GM23338 (cell line): ENCODE results near the gene ATF1. TPM values are rescaled to one million over a fixed set of nuclear protein-coding genes. Genes with fewer than 3 reads are reported as not detected.

Source experiments
- ATAC-seq: fragments of 200-7000 bp; cut with Tn5 transposase; 3 replicates; pipeline ENCODE4 v1.9.1; 2020
- DNase-seq: peaks from one replicate; pipeline ENCODE4 v3.0.0-alpha.2; 2015; ENCODE audit warnings: low spot score
- H2AFZ ChIP-seq: fragments of 200-600 bp; sonication (generic); 2 replicates; pipeline ENCODE4 v1.8.0; 2016; ENCODE audit warnings: antibody characterized with exemption, mild to moderate bottlenecking, moderate library complexity
- H3F3A ChIP-seq: fragments of 200-600 bp; sonication (generic); replicated peaks from 2 replicates; pipeline ENCODE4 v1.8.0; 2017; ENCODE audit warnings: antibody characterized with exemption, mixed run types, low read depth
- H3K27ac ChIP-seq: fragments of 200-600 bp; sonication (generic); 2 replicates; pipeline ENCODE4 v1.6.1; 2016; ENCODE audit warnings: low read depth
- H3K27me3 ChIP-seq: fragments of 200-600 bp; sonication (generic); 2 replicates; pipeline ENCODE4 v1.8.0; 2016; ENCODE audit warnings: mild to moderate bottlenecking, mixed run types, moderate library complexity; ENCODE audit not compliant: insufficient read depth
- H3K36me3 ChIP-seq: fragments of 200-600 bp; sonication (generic); 2 replicates; pipeline ENCODE4 v1.8.0; 2016; ENCODE audit warnings: mild to moderate bottlenecking; ENCODE audit not compliant: insufficient read depth
- H3K4me1 ChIP-seq: fragments of 200-600 bp; sonication (generic); 2 replicates; pipeline ENCODE4 v1.8.0; 2016; ENCODE audit warnings: mild to moderate bottlenecking, moderate library complexity; ENCODE audit not compliant: insufficient read depth
- H3K4me2 ChIP-seq: fragments of 200-600 bp; sonication (generic); 2 replicates; pipeline ENCODE4 v1.7.1; 2017; ENCODE audit warnings: mixed run types
- H3K4me3 ChIP-seq: fragments of 200-600 bp; sonication (generic); 2 replicates; pipeline ENCODE4 v1.6.1; 2016; ENCODE audit warnings: mixed run types
- H3K79me2 ChIP-seq: fragments of 200-600 bp; sonication (generic); replicated peaks from 2 replicates; pipeline ENCODE4 v1.8.0; 2017; ENCODE audit warnings: mild to moderate bottlenecking; ENCODE audit not compliant: insufficient read depth
- H3K9me2 ChIP-seq: fragments of 200-600 bp; sonication (generic); 2 replicates; pipeline ENCODE4 v1.8.0; 2017; ENCODE audit not compliant: insufficient read depth
- H4K20me1 ChIP-seq: fragments of 200-600 bp; sonication (generic); replicated peaks from 2 replicates; pipeline ENCODE4 v1.8.0; 2017; ENCODE audit warnings: mild to moderate bottlenecking; ENCODE audit not compliant: insufficient read depth
- H3K27ac Mint-ChIP-seq: 2 replicates; pipeline ENCODE4 v1.8.0; 2020; ENCODE audit warnings: inconsistent platforms, mild to moderate bottlenecking, moderate library complexity, mixed read lengths
- H3K27me3 Mint-ChIP-seq: 3 replicates; pipeline ENCODE4 v1.8.0; 2022; ENCODE audit warnings: low read depth, mild to moderate bottlenecking, moderate library complexity, mixed read lengths, inconsistent platforms; ENCODE audit not compliant: insufficient read depth, poor library complexity
- H3K36me3 Mint-ChIP-seq: 3 replicates; pipeline ENCODE4 v1.8.0; 2021; ENCODE audit warnings: low read depth, mild to moderate bottlenecking, inconsistent platforms, moderate library complexity, mixed read lengths
- H3K4me1 Mint-ChIP-seq: 3 replicates; pipeline ENCODE4 v1.8.0; 2020; ENCODE audit warnings: mild to moderate bottlenecking, inconsistent platforms, mixed read lengths
- H3K4me3 Mint-ChIP-seq: 3 replicates; pipeline ENCODE4 v1.8.0; 2021; ENCODE audit warnings: moderate library complexity, mild to moderate bottlenecking, inconsistent platforms, mixed read lengths
- H3K9me3 Mint-ChIP-seq: 3 replicates; pipeline ENCODE4 v1.8.0; 2020; ENCODE audit warnings: moderate library complexity, mild to moderate bottlenecking, inconsistent platforms, mixed read lengths
- CREB1 ChIP-seq: fragments of 250-450 bp; sonication (Bioruptor Pico); IDR thresholded peaks from 2 replicates; pipeline ENCODE4 v1.5.0; 2020; ENCODE audit warnings: low read depth, mild to moderate bottlenecking, moderate library complexity
- ETS1 ChIP-seq: IDR thresholded peaks from 2 replicates; pipeline ENCODE4 v1.6.1; 2016; ENCODE audit warnings: antibody characterized with exemption
- EZH2 ChIP-seq: fragments of 200-600 bp; sonication (generic); IDR thresholded peaks from one replicate; pipeline ENCODE4 v1.8.0; 2017; ENCODE audit warnings: antibody characterized with exemption, mild to moderate bottlenecking, low read depth; ENCODE audit not compliant: unreplicated experiment
- EZH2phosphoT487 ChIP-seq: fragments of 200-600 bp; sonication (generic); IDR thresholded peaks from one replicate; pipeline ENCODE4 v1.8.1; 2018; ENCODE audit warnings: antibody characterized with exemption; ENCODE audit not compliant: unreplicated experiment
- JUNB ChIP-seq: IDR thresholded peaks from one replicate; pipeline ENCODE4 v1.6.1; 2016; ENCODE audit warnings: antibody characterized with exemption; ENCODE audit not compliant: unreplicated experiment
- NANOG ChIP-seq: IDR thresholded peaks from 2 replicates; pipeline ENCODE4 v1.6.1; 2016; ENCODE audit warnings: antibody characterized with exemption, borderline replicate concordance
- POLR2AphosphoS5 ChIP-seq: IDR thresholded peaks from 2 replicates; pipeline ENCODE4 v1.6.1; 2016; ENCODE audit warnings: antibody characterized with exemption, low read depth
- STAT1 ChIP-seq: IDR thresholded peaks from one replicate; pipeline ENCODE4 v1.6.1; 2016; ENCODE audit warnings: antibody characterized with exemption; ENCODE audit not compliant: unreplicated experiment
- ZNF114 ChIP-seq: fragments of 250-450 bp; sonication (Bioruptor Pico); IDR thresholded peaks from 2 replicates; pipeline ENCODE4 v1.5.0; 2020; ENCODE audit warnings: mild to moderate bottlenecking, moderate library complexity
- ZNF331 ChIP-seq: fragments of 250-450 bp; sonication (Bioruptor Pico); IDR thresholded peaks from 2 replicates; pipeline ENCODE4 v1.5.0; 2020; ENCODE audit warnings: low read depth, mild to moderate bottlenecking, moderate library complexity
- ZNF462 ChIP-seq: fragments of 250-450 bp; sonication (Bioruptor Pico); IDR thresholded peaks from 2 replicates; pipeline ENCODE4 v1.5.0; 2020; ENCODE audit warnings: mild to moderate bottlenecking, moderate library complexity
- polyA plus RNA-seq: library from polyadenylated mRNA; unstranded; fragments of >200 nt; fragmentation: Nextera tagmentation; extraction: Ambion mirVana; gene quantifications from 2 replicates; pipeline ENCODE4 v1.2.1, GENCODE V29; 2016
- total RNA-seq: library from RNA; depleted of rRNA; stranded (reverse); fragments of >200 nt; shearing (Covaris generic); gene quantifications from 2 replicates; pipeline ENCODE4 v1.2.3, GENCODE V29; 2014
- TF ChIP-seq, protein P1 (sequence below): IDR thresholded peaks from one replicate; pipeline ENCODE4 v1.6.1; 2018; ENCODE audit warnings: antibody characterized with exemption; ENCODE audit not compliant: unreplicated experiment
- TF ChIP-seq, protein P2 (sequence below), 2 experiments: fragments of 200-600 bp in 1 of 2; sonication (generic) in 1 of 2; conservative IDR thresholded peaks; 2 replicates each; pipeline versions ENCODE4 v1.5.1 to v1.6.1; 2016 to 2017; ENCODE audit warnings: antibody characterized with exemption in 2 of 2, low read depth in 2 of 2, mild to moderate bottlenecking in 2 of 2, moderate library complexity in 1 of 2

ATF1 gene
- total and polyA plus RNA-seq, 2 experiments from 2014 or later, result 17.5 to 22.7 TPM

DNA sequence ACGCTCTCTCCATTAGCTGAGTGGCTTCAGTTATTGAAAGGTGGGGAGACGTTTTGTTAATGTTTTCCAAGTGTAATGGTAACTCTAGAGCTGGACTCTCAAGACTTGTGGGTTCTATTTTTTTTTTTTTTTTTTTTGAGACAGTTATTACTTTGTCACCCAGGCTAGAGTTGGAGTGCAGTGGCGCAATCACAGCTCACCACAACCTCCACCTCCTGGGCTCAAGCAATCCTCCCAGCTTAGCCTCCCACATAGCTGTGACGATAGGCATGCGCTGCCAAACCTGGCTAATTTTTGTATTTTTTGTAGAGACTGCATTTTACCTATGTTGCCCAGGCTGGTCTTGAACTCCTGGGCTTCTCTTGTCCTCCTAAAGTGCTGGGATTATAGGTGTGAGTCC, 26.2 kb downstream of the ATF1 start:
- TF ChIP-seq, protein P1, sequence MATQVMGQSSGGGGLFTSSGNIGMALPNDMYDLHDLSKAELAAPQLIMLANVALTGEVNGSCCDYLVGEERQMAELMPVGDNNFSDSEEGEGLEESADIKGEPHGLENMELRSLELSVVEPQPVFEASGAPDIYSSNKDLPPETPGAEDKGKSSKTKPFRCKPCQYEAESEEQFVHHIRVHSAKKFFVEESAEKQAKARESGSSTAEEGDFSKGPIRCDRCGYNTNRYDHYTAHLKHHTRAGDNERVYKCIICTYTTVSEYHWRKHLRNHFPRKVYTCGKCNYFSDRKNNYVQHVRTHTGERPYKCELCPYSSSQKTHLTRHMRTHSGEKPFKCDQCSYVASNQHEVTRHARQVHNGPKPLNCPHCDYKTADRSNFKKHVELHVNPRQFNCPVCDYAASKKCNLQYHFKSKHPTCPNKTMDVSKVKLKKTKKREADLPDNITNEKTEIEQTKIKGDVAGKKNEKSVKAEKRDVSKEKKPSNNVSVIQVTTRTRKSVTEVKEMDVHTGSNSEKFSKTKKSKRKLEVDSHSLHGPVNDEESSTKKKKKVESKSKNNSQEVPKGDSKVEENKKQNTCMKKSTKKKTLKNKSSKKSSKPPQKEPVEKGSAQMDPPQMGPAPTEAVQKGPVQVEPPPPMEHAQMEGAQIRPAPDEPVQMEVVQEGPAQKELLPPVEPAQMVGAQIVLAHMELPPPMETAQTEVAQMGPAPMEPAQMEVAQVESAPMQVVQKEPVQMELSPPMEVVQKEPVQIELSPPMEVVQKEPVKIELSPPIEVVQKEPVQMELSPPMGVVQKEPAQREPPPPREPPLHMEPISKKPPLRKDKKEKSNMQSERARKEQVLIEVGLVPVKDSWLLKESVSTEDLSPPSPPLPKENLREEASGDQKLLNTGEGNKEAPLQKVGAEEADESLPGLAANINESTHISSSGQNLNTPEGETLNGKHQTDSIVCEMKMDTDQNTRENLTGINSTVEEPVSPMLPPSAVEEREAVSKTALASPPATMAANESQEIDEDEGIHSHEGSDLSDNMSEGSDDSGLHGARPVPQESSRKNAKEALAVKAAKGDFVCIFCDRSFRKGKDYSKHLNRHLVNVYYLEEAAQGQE, result no peak
- TF ChIP-seq ZNF462 (no peak), STAT1 (no peak), JUNB (no peak), NANOG (no peak), EZH2phosphoT487 (no peak), ETS1 (no peak), CREB1 (no peak), EZH2 (no peak), ZNF331 (CRISPR knock-in tag) (no peak), POLR2AphosphoS5 (no peak), ZNF114 (CRISPR knock-in tag) (no peak)
- TF ChIP-seq, protein P2, sequence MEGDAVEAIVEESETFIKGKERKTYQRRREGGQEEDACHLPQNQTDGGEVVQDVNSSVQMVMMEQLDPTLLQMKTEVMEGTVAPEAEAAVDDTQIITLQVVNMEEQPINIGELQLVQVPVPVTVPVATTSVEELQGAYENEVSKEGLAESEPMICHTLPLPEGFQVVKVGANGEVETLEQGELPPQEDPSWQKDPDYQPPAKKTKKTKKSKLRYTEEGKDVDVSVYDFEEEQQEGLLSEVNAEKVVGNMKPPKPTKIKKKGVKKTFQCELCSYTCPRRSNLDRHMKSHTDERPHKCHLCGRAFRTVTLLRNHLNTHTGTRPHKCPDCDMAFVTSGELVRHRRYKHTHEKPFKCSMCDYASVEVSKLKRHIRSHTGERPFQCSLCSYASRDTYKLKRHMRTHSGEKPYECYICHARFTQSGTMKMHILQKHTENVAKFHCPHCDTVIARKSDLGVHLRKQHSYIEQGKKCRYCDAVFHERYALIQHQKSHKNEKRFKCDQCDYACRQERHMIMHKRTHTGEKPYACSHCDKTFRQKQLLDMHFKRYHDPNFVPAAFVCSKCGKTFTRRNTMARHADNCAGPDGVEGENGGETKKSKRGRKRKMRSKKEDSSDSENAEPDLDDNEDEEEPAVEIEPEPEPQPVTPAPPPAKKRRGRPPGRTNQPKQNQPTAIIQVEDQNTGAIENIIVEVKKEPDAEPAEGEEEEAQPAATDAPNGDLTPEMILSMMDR (conservative IDR thresholded peaks at IDR 0.05; ENCODE audit: low read depth in 2 of 2), result no peak
- Mint-ChIP-seq H3K27me3 (peaks cover 2% of the 10 kb centered on the region), H3K36me3 (peaks cover 31% of the 10 kb centered on the region), H3K9me3 (peaks cover 11% of the 10 kb centered on the region; the same call in 2 of the 3 replicates), H3K4me3 (no peak overlapping the region), H3K4me1 (no peaks in the 10 kb centered on the region), H3K27ac (no peak overlapping the region)
- H3K27ac ChIP-seq, result no peak overlapping the region
- 0 out of 2 replicates have a peak, but pooled peaks cover 6% of the 10 kb centered on the region for H3K4me1 ChIP-seq
- no peaks in the 10 kb centered on the region for H3K27me3 ChIP-seq
- H3K4me2 ChIP-seq, result no peak overlapping the region
- no peaks in the 10 kb centered on the region for H3F3A ChIP-seq
- no peak for DNase-seq
- peaks cover 13% of the 10 kb centered on the region; the same call in 1 of the 2 replicates for H4K20me1 ChIP-seq
- no peak for ATAC-seq
- peaks cover 40% of the 10 kb centered on the region for H3K79me2 ChIP-seq
- H3K9me2 ChIP-seq, result no peaks in the 10 kb centered on the region
- no peaks in the 10 kb centered on the region for H3K36me3 ChIP-seq
- H2AFZ ChIP-seq, result no peak overlapping the region
- no peak overlapping the region for H3K4me3 ChIP-seq
